Skin of body (tissue), 2 donors: ENCODE measurements around the gene PHLDB3. TPM values are rescaled to one million over a fixed set of nuclear protein-coding genes. Genes with fewer than 3 reads are reported as not detected.

Experiments
- DNase-seq: peaks from one replicate; lab custom pipeline; 2025; lab: John Stamatoyannopoulos, UW
- total RNA-seq: library from RNA; depleted of rRNA; stranded (reverse); fragments of >200 nt; gene quantifications from one replicate; pipeline ENCODE4 v1.2.3, GENCODE V29; 2014

Gene PHLDB3
- total RNA-seq, 1 donor from 2014 or later = 19.3 TPM

DNA sequence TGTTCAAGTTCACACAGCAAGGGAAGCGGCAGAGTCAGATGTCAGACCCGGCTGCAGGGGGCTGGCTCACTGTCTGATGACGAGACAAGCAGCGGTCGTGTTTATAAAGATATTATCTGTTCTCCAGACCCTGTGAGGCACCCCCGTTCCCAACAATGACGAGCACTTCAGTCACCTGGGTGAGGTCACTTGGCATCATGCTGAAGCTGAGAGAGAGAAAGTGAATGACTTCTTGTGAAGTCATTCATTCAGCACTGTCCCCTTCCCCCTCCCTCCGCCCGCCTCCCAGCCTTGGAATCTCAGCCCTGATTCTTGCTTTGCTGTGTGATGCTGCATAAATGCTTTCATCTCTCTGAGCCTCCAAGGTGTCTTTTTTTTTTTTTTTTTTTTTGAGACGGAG lies 34.3 kb downstream of the PHLDB3 start:
- no peak for DNase-seq

DNA sequence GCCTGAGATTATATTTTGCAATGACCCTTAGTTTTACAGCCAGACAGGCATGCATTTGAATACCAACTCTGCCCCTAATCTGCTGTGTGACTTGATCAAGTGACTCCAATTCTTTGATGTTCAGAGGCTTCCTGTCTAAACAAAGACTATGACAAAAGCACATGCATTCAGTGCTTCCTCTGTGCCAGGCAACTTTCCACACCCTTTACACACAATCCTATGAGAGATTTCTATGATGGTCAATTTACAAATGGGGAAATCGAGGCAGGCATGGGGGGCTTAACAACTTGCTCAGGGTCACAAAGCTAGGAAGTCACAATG lies 35.4 kb downstream of the PHLDB3 start:
- DNase-seq = no peak

DNA sequence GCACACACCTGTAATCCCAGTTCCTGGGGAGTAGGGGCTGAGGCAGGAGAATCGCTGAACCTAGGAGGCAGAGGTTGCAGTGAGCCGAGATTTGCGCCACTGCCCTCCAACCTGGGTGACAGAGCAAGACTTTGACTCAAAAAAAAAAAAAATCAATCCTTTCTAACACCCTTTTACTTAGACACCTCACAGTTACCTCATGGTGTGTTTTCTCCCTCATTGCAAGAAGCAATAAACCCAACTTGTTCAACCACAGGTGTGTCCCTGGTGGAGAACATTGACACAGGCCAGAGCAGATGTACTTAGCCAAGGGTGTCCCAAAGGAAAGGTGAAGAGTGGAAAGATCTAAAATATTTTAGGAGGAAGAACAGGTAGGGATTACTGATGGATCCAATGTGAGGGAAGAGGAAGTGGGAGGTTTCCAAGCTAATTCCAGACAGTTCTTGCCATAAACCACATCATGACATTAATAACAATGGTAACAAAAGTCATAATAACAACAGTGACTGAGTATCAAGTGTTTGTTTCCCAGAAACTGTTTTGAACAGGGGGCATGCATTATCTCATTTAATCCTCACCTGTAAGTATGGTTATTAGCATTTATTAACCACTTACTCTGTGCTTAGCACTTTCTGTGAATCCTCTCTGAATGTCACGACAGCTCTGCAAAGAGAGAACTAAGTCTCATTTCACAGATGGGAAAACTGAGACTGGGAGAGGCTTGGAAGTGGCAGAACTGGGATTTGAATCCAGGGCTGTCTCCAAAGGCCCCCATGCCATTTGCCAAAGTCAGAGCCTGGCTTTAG lies 36.0 kb downstream of the PHLDB3 start:
- DNase-seq = no peak

DNA sequence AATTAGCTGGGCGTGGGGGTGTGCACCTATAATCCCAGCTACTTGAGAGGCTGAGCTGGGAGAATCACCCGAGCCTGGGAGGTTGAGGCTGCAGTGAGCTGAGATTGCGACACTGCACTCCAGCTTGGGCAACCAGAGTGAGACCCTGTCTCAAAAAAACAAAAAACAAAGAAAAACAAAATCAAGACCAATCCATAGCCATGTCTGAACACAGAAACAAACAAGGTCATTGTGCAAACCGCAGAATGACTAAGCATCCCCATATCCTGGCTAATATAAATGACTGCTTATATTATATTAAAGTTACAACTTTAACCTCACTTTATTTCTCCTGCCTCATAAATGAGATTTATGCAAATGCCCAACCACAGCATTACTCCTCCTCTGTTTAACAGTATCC lies 36.8 kb downstream of the PHLDB3 start:
- no peak for DNase-seq

GRCh38 chr19:43467276-43467675 lies 37.3 kb downstream of the PHLDB3 start:
- DNase-seq = no peak

DNA sequence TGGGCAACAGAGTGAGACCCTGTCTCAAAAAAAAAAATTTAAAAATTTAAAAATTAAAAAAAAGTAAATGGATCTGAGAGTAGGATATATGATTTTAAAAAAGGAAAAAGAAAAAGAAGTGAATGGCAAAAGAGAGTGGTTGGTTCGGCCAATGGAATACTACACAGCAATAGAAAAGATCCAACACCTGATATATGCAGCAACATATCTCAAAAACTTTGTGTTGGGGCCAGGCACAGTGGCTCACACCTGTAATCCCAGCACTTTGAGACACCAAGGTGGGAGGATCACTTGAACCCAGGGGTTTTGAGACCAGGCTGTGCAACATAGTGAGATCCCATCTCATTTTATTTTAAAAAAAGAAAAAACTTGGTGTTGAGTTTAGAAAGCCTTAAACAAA lies 37.8 kb downstream of the PHLDB3 start:
- no peak for DNase-seq

DNA sequence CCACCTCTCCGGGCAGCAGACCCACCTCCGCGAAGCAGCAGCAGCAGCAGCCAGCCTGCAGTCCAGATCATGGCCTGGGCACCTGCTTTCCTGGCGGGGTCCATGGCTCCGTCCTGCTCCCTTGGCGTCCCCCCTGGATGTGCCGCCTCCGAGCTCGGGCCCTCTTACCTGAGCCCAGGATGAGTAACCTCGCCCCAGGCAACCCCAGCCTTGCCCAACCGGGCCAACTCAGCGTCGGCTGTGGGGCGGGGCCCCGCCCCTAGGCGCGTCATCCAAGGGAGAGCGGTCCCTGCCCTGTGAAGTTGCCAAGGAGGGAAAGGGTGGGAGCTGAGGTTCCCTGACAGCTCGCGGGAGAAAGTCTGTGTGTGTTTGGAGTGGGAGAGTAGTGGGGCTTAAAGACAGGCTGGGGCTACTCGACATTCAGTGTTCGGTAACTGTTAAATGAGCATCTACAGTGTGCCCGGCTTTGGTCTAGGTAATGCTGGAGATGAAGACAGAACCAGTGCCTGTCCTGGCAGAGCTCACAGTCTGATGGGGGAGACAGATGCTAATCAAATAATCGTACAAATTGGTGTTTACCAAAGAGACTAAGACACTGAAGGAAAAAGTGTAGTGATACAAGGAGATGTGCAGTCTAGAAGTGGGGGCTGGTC lies 39.0 kb downstream of the PHLDB3 start, which contains the start of gene LYPD3:
LYPD3 (minus strand) TSS at position 141 of the 653 bp plus-strand sequence; CDS start at position 104, 37 bp downstream.
- DNase-seq = no peak

GRCh38 chr19:43464134-43464775 lies 40.3 kb downstream of the PHLDB3 start:
- DNase-seq = no peak

DNA sequence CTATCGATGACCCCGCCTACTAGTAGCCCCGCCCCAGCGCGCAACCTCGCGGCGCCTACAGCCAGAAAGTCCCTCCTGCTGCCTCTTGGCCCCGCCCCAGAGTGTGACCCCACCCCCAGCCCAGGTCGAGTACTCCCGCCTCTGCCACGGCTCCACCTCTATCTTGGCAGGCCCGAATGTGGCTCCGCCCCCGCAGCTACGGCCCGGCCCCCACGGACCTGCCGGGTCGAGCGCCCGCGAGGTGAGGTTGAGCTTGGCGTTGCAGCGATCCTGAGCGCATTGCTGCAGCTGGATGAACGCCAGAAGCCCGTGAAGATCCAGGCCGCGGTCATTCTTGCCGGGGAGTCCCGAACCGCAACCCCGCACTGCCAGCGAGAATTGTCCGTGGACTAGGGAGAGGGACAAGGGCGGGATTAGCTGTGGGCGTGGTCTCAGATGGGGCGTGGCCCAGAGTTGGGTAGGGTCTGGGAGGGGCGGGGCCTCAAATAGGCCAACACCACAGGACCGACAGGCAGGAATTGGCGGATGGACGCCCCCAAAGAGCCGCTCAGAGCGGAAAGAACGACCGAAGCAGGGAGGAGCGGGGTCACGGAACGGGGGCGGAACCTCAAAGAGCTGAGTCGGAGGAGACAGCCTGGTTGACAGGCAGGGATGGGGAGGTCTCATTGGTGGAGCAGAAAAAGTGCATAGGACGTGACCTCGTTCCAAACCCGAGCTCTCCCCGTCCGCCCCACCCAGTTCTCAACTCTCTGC lies 41.0 kb downstream of the PHLDB3 start:
- DNase-seq = peak; percentile 79

GRCh38 chr19:43462785-43463380 lies 41.7 kb downstream of the PHLDB3 start:
- DNase-seq = no peak

DNA sequence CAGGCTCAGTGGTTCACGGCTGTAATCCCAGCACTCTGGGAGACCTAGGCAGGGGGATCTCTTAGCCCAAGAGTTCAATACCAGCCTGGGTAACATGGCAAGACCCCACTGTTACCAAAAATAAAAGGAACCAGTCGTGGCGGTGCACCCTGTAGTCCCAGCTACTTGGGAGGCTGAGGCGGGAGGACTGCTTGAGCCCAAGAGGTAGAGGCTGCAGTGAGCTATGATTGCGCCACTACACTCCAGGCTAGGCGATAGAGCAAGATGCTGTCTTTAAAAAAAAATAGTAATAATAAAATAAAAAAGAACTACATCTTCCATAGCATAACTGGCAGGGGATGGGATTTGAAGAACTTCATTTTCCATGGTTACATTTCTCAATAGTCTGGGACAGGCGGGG lies 42.2 kb downstream of the PHLDB3 start:
- DNase-seq = no peak

DNA sequence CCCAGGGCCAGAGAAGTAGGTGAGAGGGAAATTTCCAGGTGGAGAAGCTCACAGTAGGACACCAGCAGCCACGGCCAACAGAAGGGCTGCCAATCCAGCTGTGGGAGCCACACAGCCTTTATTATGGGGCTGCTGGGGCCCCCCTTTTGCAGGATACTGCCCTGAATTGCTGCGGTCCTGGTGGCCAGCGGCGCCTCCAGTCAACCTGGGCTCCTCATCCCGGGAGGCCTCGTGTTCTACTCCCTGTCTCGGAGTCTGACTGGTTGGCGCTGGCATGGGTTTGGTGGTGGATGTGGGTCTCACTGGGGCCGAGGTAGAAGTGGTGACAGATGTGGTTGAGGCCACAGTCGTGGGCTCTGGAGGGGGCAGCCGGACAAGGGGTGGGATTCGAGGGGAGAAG lies 43.2 kb downstream of the PHLDB3 start:
- DNase-seq = no peak

DNA sequence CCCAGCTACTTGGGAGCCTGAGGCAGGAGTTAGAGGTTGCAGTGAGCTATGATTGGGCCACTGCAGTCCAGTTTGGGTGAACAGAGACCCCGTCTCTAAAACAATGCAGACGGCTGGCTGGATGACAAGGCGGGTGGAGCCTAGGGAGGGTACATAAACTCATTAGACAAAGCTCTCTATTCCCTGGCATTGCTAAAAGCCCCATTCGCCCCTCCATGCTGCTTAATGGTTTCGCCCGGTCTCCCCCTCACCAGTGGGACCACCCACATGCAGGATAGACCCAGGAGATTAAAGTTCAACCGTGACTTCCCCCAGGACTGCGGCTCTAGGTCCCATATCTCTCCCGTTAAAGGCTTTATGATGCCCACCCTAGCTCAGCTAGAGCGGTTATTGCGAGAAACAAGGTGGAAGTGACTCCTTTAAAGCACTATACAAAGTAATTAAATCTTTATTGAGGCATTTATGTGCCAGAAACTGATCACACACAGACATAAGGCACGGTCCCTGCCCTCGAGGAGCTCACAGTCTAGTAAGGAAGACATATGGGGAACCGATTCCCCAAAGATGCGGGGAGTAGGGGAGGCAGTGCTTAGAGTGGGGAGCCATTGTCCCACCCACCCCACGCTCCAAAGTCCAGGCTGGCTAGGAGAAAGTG lies 44.1 kb downstream of the PHLDB3 start:
- DNase-seq = no peak

DNA sequence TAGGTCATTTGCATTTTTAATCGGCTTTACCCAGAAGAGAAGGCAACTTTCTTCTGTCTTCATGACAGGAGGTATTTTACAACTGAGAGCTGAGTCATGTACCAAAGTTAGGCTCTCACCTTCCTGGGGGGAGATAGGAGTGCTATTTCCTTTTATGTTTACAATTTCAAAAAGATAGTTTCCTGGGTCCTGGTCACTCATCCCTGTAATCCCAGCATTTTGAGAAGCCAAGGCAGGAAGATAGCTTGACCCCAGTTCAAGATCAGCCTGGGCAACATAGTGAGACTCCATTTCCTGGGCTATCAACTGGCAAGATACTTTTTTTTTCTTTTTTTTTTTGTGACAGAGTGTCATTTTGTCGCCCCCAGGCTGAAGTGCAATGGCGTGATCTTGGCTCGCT lies 46.7 kb downstream of the PHLDB3 start:
- DNase-seq = no peak

- no peak for DNase-seq
Measured at GRCh38 chr19:43455321-43456113, 49.0 kb downstream of the PHLDB3 start.

GRCh38 chr19:43454031-43454430 lies 50.5 kb downstream of the PHLDB3 start:
- no peak for DNase-seq

DNA sequence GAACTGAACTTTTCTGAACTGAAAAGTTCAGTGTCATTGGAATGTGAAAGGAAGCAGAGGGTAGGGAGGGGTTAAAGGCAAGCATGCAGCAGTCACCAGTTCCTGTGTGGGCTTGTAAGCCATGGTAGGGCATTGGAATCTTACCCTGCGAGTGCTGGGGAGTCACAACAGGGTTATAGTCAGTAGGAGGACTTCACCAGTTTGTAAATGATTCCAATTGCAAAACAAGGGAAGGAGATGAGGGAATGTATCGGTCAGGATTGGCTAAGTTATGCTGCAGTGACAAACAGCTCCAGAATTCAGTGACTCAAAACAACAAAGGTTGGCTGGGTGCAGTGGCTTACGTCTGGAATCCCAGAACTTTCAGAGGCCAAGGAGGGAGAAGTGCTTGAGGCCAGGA lies 52.0 kb downstream of the PHLDB3 start:
- no peak for DNase-seq

- DNase-seq = no peak
Measured at GRCh38 chr19:43450545-43450997, 54.0 kb downstream of the PHLDB3 start.

DNA sequence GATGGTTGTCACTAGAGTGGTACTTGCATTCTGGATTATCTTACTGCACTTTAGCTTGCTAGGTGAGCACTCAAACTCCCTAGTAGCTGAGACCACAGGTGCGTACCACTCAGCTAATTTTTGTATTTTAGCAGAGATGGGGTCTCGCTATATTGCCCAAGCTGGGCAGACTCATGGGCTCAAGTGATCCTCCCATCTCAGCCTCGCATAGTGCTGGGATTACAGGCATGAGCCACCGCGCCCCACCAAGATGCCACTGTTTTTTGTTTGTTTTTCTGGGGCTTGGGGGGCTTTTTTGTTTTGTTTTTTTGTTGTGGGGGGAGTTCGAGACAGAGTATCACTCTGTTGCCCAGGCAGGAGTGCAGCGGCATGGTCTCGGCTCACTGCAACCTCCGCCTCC lies 56.9 kb downstream of the PHLDB3 start:
- no peak for DNase-seq
